MM.1S (cell line): ENCODE results near the gene AOC2.
"Not testable (repeated sequence)": the region's sequence is repeated elsewhere in the genome, so short reads cannot be mapped to it uniquely, and the experiment has no call there.

Experiments
- DNase-seq: peaks from one replicate; pipeline ENCODE4 v3.0.0-alpha.2; 2015
- H2AFZ ChIP-seq: fragments of 300-600 bp; sonication (generic); 2 replicates; pipeline ENCODE4 v1.6.0; 2016; ENCODE audit warnings: antibody characterized with exemption, low read length
- H3F3A ChIP-seq: fragments of 300-600 bp; sonication (generic); 2 replicates; pipeline ENCODE4 v1.6.1; 2016; ENCODE audit warnings: mild to moderate bottlenecking, antibody characterized with exemption, low read length, moderate library complexity, mixed read lengths; ENCODE audit not compliant: insufficient read depth
- H3K27ac ChIP-seq: fragments of 300-600 bp; sonication (generic); 2 replicates; pipeline ENCODE4 v1.5.1; 2016; ENCODE audit warnings: mild to moderate bottlenecking, low read length
- H3K27me3 ChIP-seq: fragments of 300-600 bp; sonication (generic); replicated peaks from 2 replicates; pipeline ENCODE4 v1.6.0; 2016; ENCODE audit warnings: low read length; ENCODE audit not compliant: insufficient read depth
- H3K36me3 ChIP-seq: fragments of 300-600 bp; sonication (generic); replicated peaks from 2 replicates; pipeline ENCODE4 v1.6.1; 2016; ENCODE audit warnings: mild to moderate bottlenecking, low read length, mixed read lengths; ENCODE audit not compliant: insufficient read depth
- H3K4me1 ChIP-seq: fragments of 300-600 bp; sonication (generic); 2 replicates; pipeline ENCODE4 v1.6.1; 2016; ENCODE audit warnings: low read length, mixed read lengths
- H3K4me2 ChIP-seq: fragments of 300-600 bp; sonication (generic); 2 replicates; pipeline ENCODE4 v1.6.0; 2016; ENCODE audit warnings: low read depth, low read length
- H3K4me3 ChIP-seq: fragments of 300-600 bp; sonication (generic); 2 replicates; pipeline ENCODE4 v1.5.1; 2016; ENCODE audit warnings: low read length, mixed read lengths
- H3K79me2 ChIP-seq: fragments of 300-600 bp; sonication (generic); 2 replicates; pipeline ENCODE4 v1.6.1; 2016; ENCODE audit warnings: mixed run types, low read length, mixed read lengths
- H3K9ac ChIP-seq: fragments of 300-600 bp; sonication (generic); 2 replicates; pipeline ENCODE4 v1.6.1; 2016; ENCODE audit warnings: low read length, mixed read lengths
- H3K9me2 ChIP-seq: fragments of 300-600 bp; sonication (generic); replicated peaks from 2 replicates; pipeline ENCODE4 v1.6.1; 2016; ENCODE audit warnings: mild to moderate bottlenecking, low read length, mixed read lengths; ENCODE audit not compliant: insufficient read depth
- H3K9me3 ChIP-seq: fragments of 300-600 bp; sonication (generic); replicated peaks from 2 replicates; pipeline ENCODE4 v1.6.1; 2016; ENCODE audit warnings: mild to moderate bottlenecking, low read length, mixed read lengths; ENCODE audit not compliant: insufficient read depth
- H4K20me1 ChIP-seq: fragments of 300-600 bp; sonication (generic); 2 replicates; pipeline ENCODE4 v1.6.1; 2016; ENCODE audit warnings: mild to moderate bottlenecking, low read length, moderate library complexity, mixed read lengths; ENCODE audit not compliant: insufficient read depth
- EZH2 ChIP-seq: fragments of 300-600 bp; sonication (generic); optimal IDR thresholded peaks from 2 replicates; pipeline ENCODE3; 2017; ENCODE audit warnings: low read depth, mild to moderate bottlenecking, antibody characterized with exemption, low read length, mixed read lengths
- EZH2phosphoT487 ChIP-seq: fragments of 300-600 bp; sonication (generic); IDR thresholded peaks from 2 replicates; pipeline ENCODE4 v1.6.1; 2018; ENCODE audit warnings: antibody characterized with exemption, low read length
- TF ChIP-seq, protein P1 (sequence below): fragments of 300-600 bp; sonication (generic); IDR thresholded peaks from 2 replicates; pipeline ENCODE4 v1.5.1; 2016; ENCODE audit warnings: antibody characterized with exemption, low read length, mixed read lengths

Gene AOC2

DNA sequence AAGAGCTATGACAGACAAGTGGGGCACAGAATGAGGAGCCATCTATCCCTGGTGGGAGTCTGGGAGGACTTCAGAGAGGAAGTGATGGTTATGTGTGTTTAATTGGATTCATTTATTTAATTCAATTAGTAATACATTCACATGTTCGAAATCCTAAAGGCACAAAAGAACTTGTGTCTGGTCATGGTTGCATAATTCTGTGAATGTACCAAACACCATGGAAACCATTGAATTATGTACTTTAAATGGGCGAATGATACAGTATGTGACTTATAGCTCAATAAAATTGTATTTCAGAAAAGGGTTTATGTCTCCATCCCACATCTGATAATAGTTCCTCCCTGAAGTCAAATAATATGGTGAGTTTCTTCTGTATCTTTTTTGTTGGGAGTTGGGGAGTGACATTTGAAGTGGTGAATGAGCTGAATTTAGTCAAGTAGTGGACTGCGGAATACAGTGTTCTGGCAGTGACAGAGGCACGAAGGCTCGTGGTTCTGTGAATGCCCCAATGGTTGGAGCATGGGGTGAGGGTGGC is 36.5 kb downstream of the AOC2 start:
- Histone ChIP-seq H3K4me2 (no peak overlapping the region), H3K27me3 (no peaks in the 10 kb centered on the region), H3K4me3 (no peak overlapping the region), H3K9me2 (no peaks in the 10 kb centered on the region), H3K79me2 (no peaks in the 10 kb centered on the region), H2AFZ (no peak overlapping the region), H3K9ac (no peak overlapping the region), H3F3A (no peaks in the 10 kb centered on the region), H3K36me3 (no peaks in the 10 kb centered on the region), H3K9me3 (no peaks in the 10 kb centered on the region), H3K27ac (no peak overlapping the region), H3K4me1 (peaks cover 9% of the 10 kb centered on the region; the same call in 1 of the 2 replicates), H4K20me1 (no peaks in the 10 kb centered on the region)
- DNase-seq: no peak
- TF ChIP-seq EZH2 (no peak), EZH2phosphoT487 (no peak)
- TF ChIP-seq, protein P1, sequence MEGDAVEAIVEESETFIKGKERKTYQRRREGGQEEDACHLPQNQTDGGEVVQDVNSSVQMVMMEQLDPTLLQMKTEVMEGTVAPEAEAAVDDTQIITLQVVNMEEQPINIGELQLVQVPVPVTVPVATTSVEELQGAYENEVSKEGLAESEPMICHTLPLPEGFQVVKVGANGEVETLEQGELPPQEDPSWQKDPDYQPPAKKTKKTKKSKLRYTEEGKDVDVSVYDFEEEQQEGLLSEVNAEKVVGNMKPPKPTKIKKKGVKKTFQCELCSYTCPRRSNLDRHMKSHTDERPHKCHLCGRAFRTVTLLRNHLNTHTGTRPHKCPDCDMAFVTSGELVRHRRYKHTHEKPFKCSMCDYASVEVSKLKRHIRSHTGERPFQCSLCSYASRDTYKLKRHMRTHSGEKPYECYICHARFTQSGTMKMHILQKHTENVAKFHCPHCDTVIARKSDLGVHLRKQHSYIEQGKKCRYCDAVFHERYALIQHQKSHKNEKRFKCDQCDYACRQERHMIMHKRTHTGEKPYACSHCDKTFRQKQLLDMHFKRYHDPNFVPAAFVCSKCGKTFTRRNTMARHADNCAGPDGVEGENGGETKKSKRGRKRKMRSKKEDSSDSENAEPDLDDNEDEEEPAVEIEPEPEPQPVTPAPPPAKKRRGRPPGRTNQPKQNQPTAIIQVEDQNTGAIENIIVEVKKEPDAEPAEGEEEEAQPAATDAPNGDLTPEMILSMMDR: no peak

DNA sequence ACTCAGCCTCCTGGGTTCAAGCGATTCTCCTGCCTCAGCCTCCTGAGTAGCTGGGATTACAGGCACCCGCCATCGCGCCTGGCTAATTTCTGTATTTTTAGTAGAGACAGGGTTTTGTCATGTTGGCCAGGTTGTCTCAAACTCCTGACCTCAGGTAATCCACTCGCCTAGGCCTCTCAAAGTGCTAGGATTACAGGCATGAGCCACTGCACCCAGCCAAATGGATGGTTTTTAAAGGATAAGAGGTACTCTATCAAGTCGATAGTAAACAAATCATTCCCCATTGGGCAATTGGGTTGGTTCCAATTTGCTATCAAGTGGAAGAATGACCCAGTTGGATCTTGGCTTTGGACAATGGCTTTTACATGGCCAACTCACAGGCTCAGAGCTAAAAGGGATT is 37.3 kb downstream of the AOC2 start:
- not testable (repeated sequence) for H3K4me2 ChIP-seq, H3K9me3 ChIP-seq, H3K79me2 ChIP-seq, H3K27ac ChIP-seq, H3K4me1 ChIP-seq, H3K36me3 ChIP-seq, H3K9me2 ChIP-seq, H2AFZ ChIP-seq, H3K4me3 ChIP-seq, H3K27me3 ChIP-seq, DNase-seq, H3K9ac ChIP-seq, H3F3A ChIP-seq, H4K20me1 ChIP-seq

DNA sequence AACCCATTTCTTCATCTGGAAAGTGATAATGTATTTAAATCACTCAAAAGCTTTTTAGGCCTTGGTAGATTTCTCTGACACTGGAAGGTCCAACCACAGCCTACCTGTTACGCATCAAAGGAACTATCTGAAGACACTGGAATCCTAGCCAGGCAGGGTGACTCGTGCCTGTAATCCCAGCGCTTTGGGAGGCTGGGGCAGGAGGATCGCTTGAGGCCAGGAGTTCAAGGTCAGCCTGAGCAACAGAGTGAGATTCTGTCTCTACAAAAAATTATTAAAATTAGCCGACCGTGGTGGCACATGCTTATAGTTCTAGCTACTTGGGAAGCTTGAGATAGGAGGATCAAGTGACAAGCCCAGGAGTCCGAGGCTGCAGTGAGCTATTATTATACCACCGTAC is 37.8 kb downstream of the AOC2 start:
- H3K4me2 ChIP-seq: no peak overlapping the region
- no peaks in the 10 kb centered on the region for H4K20me1 ChIP-seq
- TF ChIP-seq, protein P1: no peak
- TF ChIP-seq EZH2phosphoT487 (no peak), EZH2 (no peak)
- H3K9ac ChIP-seq: no peak overlapping the region
- H3K4me1 ChIP-seq: peaks cover 9% of the 10 kb centered on the region; the same call in 1 of the 2 replicates
- H3K9me2 ChIP-seq: no peaks in the 10 kb centered on the region
- no peaks in the 10 kb centered on the region for H3K79me2 ChIP-seq
- no peak overlapping the region for H3K4me3 ChIP-seq
- H3K9me3 ChIP-seq: no peaks in the 10 kb centered on the region
- DNase-seq: no peak
- no peaks in the 10 kb centered on the region for H3K36me3 ChIP-seq
- no peaks in the 10 kb centered on the region for H3K27me3 ChIP-seq
- no peak overlapping the region for H3K27ac ChIP-seq
- no peaks in the 10 kb centered on the region for H3F3A ChIP-seq
- no peak overlapping the region for H2AFZ ChIP-seq

DNA sequence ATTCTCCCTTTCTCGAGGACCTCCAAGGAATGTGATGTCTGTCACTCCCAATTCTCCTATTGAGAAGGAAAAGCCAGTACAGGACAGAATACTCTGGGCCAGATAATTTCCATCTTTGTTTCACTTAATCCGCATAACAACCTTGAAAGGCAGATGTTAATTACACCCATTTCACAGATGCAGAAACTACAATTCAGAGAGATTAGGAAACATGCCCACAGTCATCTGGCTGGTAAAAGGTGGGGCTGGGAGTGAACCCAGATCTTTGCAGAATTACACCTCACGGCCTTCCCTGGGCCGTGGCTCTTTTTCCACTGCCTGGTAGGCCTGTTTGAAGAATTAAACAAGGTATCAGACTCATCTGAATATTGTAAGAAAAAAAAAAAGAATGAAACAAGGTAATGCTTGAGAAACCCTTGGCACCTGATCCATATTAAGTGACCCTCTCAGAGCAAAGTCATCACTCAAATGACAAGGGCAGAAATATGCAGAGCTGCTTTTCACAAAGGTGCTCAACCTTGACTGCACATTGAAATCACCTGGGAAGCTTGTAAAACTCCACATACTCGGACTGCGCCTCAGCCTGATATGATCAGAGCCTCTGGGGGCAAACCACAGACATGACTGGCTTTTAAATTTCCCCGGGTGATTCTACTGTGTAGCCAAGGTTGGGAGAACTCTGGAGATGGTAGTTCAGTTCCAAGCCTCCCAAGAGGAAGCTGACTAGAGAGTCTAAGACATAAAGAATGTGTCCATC is 39.6 kb downstream of the AOC2 start:
- Histone ChIP-seq H3K36me3 (no peaks in the 10 kb centered on the region), H3K4me2 (no peak overlapping the region), H3K27me3 (no peaks in the 10 kb centered on the region), H3K79me2 (no peaks in the 10 kb centered on the region), H3K9me3 (no peaks in the 10 kb centered on the region), H3K4me1 (no peaks in the 10 kb centered on the region), H4K20me1 (no peaks in the 10 kb centered on the region), H3F3A (no peaks in the 10 kb centered on the region), H3K9me2 (no peaks in the 10 kb centered on the region), H3K27ac (no peak overlapping the region), H3K9ac (no peak overlapping the region), H3K4me3 (no peak overlapping the region), H2AFZ (no peak overlapping the region)
- TF ChIP-seq, protein P1: no peak
- TF ChIP-seq EZH2phosphoT487 (no peak), EZH2 (no peak)
- no peak for DNase-seq

DNA sequence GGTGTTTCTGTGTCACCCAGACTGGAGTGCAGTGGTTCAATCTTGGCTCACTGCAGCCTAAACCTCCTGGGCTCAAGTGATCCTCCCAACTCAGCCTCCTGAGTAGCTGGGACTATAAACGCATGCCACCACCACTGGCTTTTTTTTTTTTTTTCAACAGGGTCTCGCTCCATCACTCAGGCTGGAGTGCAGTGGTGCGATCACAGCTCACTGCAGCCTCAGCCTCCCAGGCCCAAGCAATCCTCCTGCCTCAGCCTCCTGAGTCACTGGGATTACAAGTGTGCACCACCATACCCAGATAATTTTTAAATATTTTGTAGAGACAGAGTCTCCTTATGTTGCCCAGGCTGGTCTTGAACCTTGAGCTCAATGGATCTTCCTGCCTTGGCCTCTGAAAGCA is 41.4 kb downstream of the AOC2 start:
- not testable (repeated sequence) for H3K4me2 ChIP-seq, H3K4me1 ChIP-seq, H3K4me3 ChIP-seq

More for the DNA sequence above, 41.4 kb downstream of the AOC2 start:
- not testable (repeated sequence) for H3K9me3 ChIP-seq, H3K27ac ChIP-seq, H4K20me1 ChIP-seq, H3K27me3 ChIP-seq, DNase-seq, H3F3A ChIP-seq, H2AFZ ChIP-seq, H3K9me2 ChIP-seq, H3K79me2 ChIP-seq, H3K36me3 ChIP-seq, H3K9ac ChIP-seq
